MM.1S (cell line): ENCODE results near the gene SDHAF4.
A peak's percentile ranks its signal among the peaks of the same experiment; 100 is the strongest.
"Not testable (repeated sequence)": the region's sequence is repeated elsewhere in the genome, so short reads cannot be mapped to it uniquely, and the experiment has no call there.

ENCODE experiments used
- DNase-seq: peaks from one replicate; pipeline ENCODE4 v3.0.0-alpha.2; 2015
- H2AFZ ChIP-seq: fragments of 300-600 bp; sonication (generic); 2 replicates; pipeline ENCODE4 v1.6.0; 2016; ENCODE audit warnings: antibody characterized with exemption, low read length
- H3F3A ChIP-seq: fragments of 300-600 bp; sonication (generic); 2 replicates; pipeline ENCODE4 v1.6.1; 2016; ENCODE audit warnings: mild to moderate bottlenecking, antibody characterized with exemption, low read length, moderate library complexity, mixed read lengths; ENCODE audit not compliant: insufficient read depth
- H3K27ac ChIP-seq: fragments of 300-600 bp; sonication (generic); 2 replicates; pipeline ENCODE4 v1.5.1; 2016; ENCODE audit warnings: mild to moderate bottlenecking, low read length
- H3K27me3 ChIP-seq: fragments of 300-600 bp; sonication (generic); replicated peaks from 2 replicates; pipeline ENCODE4 v1.6.0; 2016; ENCODE audit warnings: low read length; ENCODE audit not compliant: insufficient read depth
- H3K36me3 ChIP-seq: fragments of 300-600 bp; sonication (generic); replicated peaks from 2 replicates; pipeline ENCODE4 v1.6.1; 2016; ENCODE audit warnings: mild to moderate bottlenecking, low read length, mixed read lengths; ENCODE audit not compliant: insufficient read depth
- H3K4me1 ChIP-seq: fragments of 300-600 bp; sonication (generic); 2 replicates; pipeline ENCODE4 v1.6.1; 2016; ENCODE audit warnings: low read length, mixed read lengths
- H3K4me2 ChIP-seq: fragments of 300-600 bp; sonication (generic); 2 replicates; pipeline ENCODE4 v1.6.0; 2016; ENCODE audit warnings: low read depth, low read length
- H3K4me3 ChIP-seq: fragments of 300-600 bp; sonication (generic); 2 replicates; pipeline ENCODE4 v1.5.1; 2016; ENCODE audit warnings: low read length, mixed read lengths
- H3K79me2 ChIP-seq: fragments of 300-600 bp; sonication (generic); 2 replicates; pipeline ENCODE4 v1.6.1; 2016; ENCODE audit warnings: mixed run types, low read length, mixed read lengths
- H3K9ac ChIP-seq: fragments of 300-600 bp; sonication (generic); 2 replicates; pipeline ENCODE4 v1.6.1; 2016; ENCODE audit warnings: low read length, mixed read lengths
- H3K9me2 ChIP-seq: fragments of 300-600 bp; sonication (generic); replicated peaks from 2 replicates; pipeline ENCODE4 v1.6.1; 2016; ENCODE audit warnings: mild to moderate bottlenecking, low read length, mixed read lengths; ENCODE audit not compliant: insufficient read depth
- H3K9me3 ChIP-seq: fragments of 300-600 bp; sonication (generic); replicated peaks from 2 replicates; pipeline ENCODE4 v1.6.1; 2016; ENCODE audit warnings: mild to moderate bottlenecking, low read length, mixed read lengths; ENCODE audit not compliant: insufficient read depth
- H4K20me1 ChIP-seq: fragments of 300-600 bp; sonication (generic); 2 replicates; pipeline ENCODE4 v1.6.1; 2016; ENCODE audit warnings: mild to moderate bottlenecking, low read length, moderate library complexity, mixed read lengths; ENCODE audit not compliant: insufficient read depth
- EZH2 ChIP-seq: fragments of 300-600 bp; sonication (generic); optimal IDR thresholded peaks from 2 replicates; pipeline ENCODE3; 2017; ENCODE audit warnings: low read depth, mild to moderate bottlenecking, antibody characterized with exemption, low read length, mixed read lengths
- EZH2phosphoT487 ChIP-seq: fragments of 300-600 bp; sonication (generic); IDR thresholded peaks from 2 replicates; pipeline ENCODE4 v1.6.1; 2018; ENCODE audit warnings: antibody characterized with exemption, low read length
- TF ChIP-seq, protein P1 (sequence below): fragments of 300-600 bp; sonication (generic); IDR thresholded peaks from 2 replicates; pipeline ENCODE4 v1.5.1; 2016; ENCODE audit warnings: antibody characterized with exemption, low read length, mixed read lengths

The SDHAF4 gene

DNA sequence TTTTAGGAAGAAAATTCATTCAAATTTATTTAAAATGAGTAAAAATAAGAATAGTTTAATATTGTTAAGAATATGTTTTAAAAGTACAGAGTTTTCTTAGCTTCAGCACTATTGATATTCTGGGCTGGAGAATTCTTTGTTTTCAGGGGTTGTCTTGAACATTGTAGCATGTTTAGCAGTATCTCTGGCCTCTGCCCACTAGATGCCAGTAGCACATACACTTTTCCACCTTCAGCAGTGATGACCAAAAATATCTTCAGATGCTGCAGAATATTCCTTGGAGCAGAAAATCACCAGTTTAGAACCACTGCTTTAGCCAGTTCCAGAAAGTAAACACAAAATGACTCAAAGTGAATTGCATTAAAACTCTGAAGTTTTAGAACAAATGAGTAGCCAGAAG lies 19.4 kb upstream of the SDHAF4 start:
- no peak for TF ChIP-seq EZH2phosphoT487
- TF ChIP-seq, protein P1, sequence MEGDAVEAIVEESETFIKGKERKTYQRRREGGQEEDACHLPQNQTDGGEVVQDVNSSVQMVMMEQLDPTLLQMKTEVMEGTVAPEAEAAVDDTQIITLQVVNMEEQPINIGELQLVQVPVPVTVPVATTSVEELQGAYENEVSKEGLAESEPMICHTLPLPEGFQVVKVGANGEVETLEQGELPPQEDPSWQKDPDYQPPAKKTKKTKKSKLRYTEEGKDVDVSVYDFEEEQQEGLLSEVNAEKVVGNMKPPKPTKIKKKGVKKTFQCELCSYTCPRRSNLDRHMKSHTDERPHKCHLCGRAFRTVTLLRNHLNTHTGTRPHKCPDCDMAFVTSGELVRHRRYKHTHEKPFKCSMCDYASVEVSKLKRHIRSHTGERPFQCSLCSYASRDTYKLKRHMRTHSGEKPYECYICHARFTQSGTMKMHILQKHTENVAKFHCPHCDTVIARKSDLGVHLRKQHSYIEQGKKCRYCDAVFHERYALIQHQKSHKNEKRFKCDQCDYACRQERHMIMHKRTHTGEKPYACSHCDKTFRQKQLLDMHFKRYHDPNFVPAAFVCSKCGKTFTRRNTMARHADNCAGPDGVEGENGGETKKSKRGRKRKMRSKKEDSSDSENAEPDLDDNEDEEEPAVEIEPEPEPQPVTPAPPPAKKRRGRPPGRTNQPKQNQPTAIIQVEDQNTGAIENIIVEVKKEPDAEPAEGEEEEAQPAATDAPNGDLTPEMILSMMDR = peak; percentile 38; the same call in 1 of the 2 replicates
- no peak overlapping the region for H3K4me3 ChIP-seq
- H3K27ac ChIP-seq = no peak overlapping the region
- H3K79me2 ChIP-seq = no peaks in the 10 kb centered on the region
- H3K4me1 ChIP-seq = no peaks in the 10 kb centered on the region
- DNase-seq = peak; percentile 14
- no peak overlapping the region for H3K9ac ChIP-seq
- no peaks in the 10 kb centered on the region for H3K36me3 ChIP-seq
- no peaks in the 10 kb centered on the region for H3K9me2 ChIP-seq
- no peaks in the 10 kb centered on the region for H3K9me3 ChIP-seq
- no peaks in the 10 kb centered on the region for H3F3A ChIP-seq
- no peaks in the 10 kb centered on the region for H3K27me3 ChIP-seq
- H2AFZ ChIP-seq = no peak overlapping the region
- no peak overlapping the region for H3K4me2 ChIP-seq
- H4K20me1 ChIP-seq = no peaks in the 10 kb centered on the region

- Histone ChIP-seq H3K4me2 (no peak overlapping the region), H3K9me3 (no peaks in the 10 kb centered on the region), H4K20me1 (no peaks in the 10 kb centered on the region), H3K27me3 (no peaks in the 10 kb centered on the region), H3K4me3 (no peak overlapping the region), H3K27ac (no peak overlapping the region), H2AFZ (no peak overlapping the region), H3K4me1 (no peaks in the 10 kb centered on the region), H3K9ac (no peak overlapping the region), H3K79me2 (no peaks in the 10 kb centered on the region), H3K9me2 (no peaks in the 10 kb centered on the region), H3K36me3 (no peaks in the 10 kb centered on the region), H3F3A (no peaks in the 10 kb centered on the region)
- TF ChIP-seq EZH2 = no peak
- TF ChIP-seq EZH2phosphoT487 = no peak
- TF ChIP-seq, protein P1 = no peak
- no peak for DNase-seq
Observed at GRCh38 chr6:70547905-70548304, 18.8 kb upstream of the SDHAF4 start.

DNA sequence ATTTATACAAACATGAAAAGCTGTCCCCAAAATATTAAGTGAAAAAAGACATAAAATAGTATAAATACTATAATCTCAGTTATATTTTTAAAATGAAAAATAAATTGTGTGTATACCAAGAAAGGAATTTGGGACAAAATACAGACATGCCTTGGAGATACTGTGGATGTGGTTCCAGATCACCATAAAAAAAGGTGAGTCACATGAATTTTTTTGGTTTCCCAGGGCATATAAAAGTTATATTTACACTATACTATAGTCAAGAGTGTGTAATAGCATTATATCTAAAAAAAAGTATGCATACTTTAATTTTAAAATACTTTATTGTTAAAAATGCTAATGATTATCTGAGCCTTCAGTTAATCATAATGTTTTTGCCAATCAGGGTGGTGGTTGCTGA lies 17.4 kb upstream of the SDHAF4 start:
- Histone ChIP-seq H3K9me3 (no peaks in the 10 kb centered on the region), H3K79me2 (no peaks in the 10 kb centered on the region), H3K4me3 (no peak overlapping the region), H3K4me1 (no peaks in the 10 kb centered on the region), H3F3A (no peaks in the 10 kb centered on the region), H3K27me3 (no peaks in the 10 kb centered on the region), H3K36me3 (no peaks in the 10 kb centered on the region), H3K27ac (no peak overlapping the region), H3K4me2 (no peak overlapping the region), H2AFZ (no peak overlapping the region), H3K9ac (no peak overlapping the region), H4K20me1 (no peaks in the 10 kb centered on the region), H3K9me2 (no peaks in the 10 kb centered on the region)
- TF ChIP-seq EZH2 (no peak), EZH2phosphoT487 (no peak)
- TF ChIP-seq, protein P1 = no peak
- DNase-seq = no peak

- H3K4me2 ChIP-seq = no peak overlapping the region
- no peak overlapping the region for H3K27ac ChIP-seq
- no peaks in the 10 kb centered on the region for H3F3A ChIP-seq
- H2AFZ ChIP-seq = no peak overlapping the region
- H3K9me2 ChIP-seq = no peaks in the 10 kb centered on the region
- no peaks in the 10 kb centered on the region for H4K20me1 ChIP-seq
- no peak for DNase-seq
- H3K4me3 ChIP-seq = no peak overlapping the region
- no peak for TF ChIP-seq EZH2phosphoT487
- TF ChIP-seq EZH2 = no peak
- TF ChIP-seq, protein P1 = no peak
- no peaks in the 10 kb centered on the region for H3K79me2 ChIP-seq
- no peak overlapping the region for H3K9ac ChIP-seq
- no peaks in the 10 kb centered on the region for H3K27me3 ChIP-seq
- H3K36me3 ChIP-seq = no peaks in the 10 kb centered on the region
- no peaks in the 10 kb centered on the region for H3K9me3 ChIP-seq
- no peaks in the 10 kb centered on the region for H3K4me1 ChIP-seq
Observed at GRCh38 chr6:70551566-70551965, 15.2 kb upstream of the SDHAF4 start.

GRCh38 chr6:70552286-70552940 lies 14.3 kb upstream of the SDHAF4 start:
- not testable (repeated sequence) for H3K4me1 ChIP-seq, H2AFZ ChIP-seq, H3K4me3 ChIP-seq, DNase-seq, H3K27me3 ChIP-seq, H3K9ac ChIP-seq, H3K9me3 ChIP-seq, H3K27ac ChIP-seq, H3F3A ChIP-seq, H3K9me2 ChIP-seq, H3K4me2 ChIP-seq, H3K79me2 ChIP-seq, H4K20me1 ChIP-seq, H3K36me3 ChIP-seq
